Common myeloid progenitor, CD34-positive (primary cell): ENCODE measurements around the gene LCN1.

Experiments
- CTCF ChIA-PET: fragments of 350-600 bp; sonication (Branson Sonifier 250); formaldehyde crosslinking; loops from one replicate; lab custom pipeline; 2021; ENCODE audit warnings: antibody characterized with exemption; lab: Charles Lee
- POLR2A ChIA-PET: fragments of 350-600 bp; sonication (Branson Sonifier 250); formaldehyde crosslinking; loops from one replicate; lab custom pipeline; 2021; ENCODE audit warnings: antibody characterized with exemption; lab: Charles Lee
- DNase-seq, 3 donors: peaks; one replicate each; pipeline versions ENCODE4 v3.0.0 to v3.0.0-alpha.2; 2013
- H3K27ac ChIP-seq, 2 experiments: 1 replicate in 1 of 2; 2 replicates in 1 of 2; pipeline ENCODE4 v1.7.0; 2013; ENCODE audit warnings: inconsistent platforms in 2 of 2, low read length in 2 of 2, mild to moderate bottlenecking in 2 of 2, low read depth in 1 of 2, moderate library complexity in 1 of 2; ENCODE audit not compliant: severe bottlenecking in 2 of 2, insufficient read depth in 1 of 2, poor library complexity in 1 of 2
- H3K27me3 ChIP-seq, 5 experiments: replicated peaks in 2 of 5; 1 replicate in 3 of 5; 2 replicates in 2 of 5; pipeline versions ENCODE4 v1.6.1 to v1.7.0; 2013; ENCODE audit warnings: low read length in 4 of 5, mild to moderate bottlenecking in 2 of 5, moderate library complexity in 2 of 5, inconsistent platforms in 1 of 5; ENCODE audit not compliant: insufficient read depth in 5 of 5, control insufficient read depth in 4 of 5
- H3K36me3 ChIP-seq, 4 experiments: 1 replicate in 2 of 4; 2 replicates in 2 of 4; pipeline versions ENCODE4 v1.6.1 to v1.7.0; 2013; ENCODE audit warnings: low read length in 3 of 4, control low read depth in 1 of 4, mild to moderate bottlenecking in 1 of 4; ENCODE audit not compliant: control insufficient read depth in 4 of 4, insufficient read depth in 4 of 4
- H3K4me1 ChIP-seq, 4 experiments: 1 replicate in 3 of 4; 2 replicates in 1 of 4; pipeline versions ENCODE4 v1.6.1 to v1.7.1; 2013; ENCODE audit warnings: low read length in 3 of 4, mild to moderate bottlenecking in 3 of 4, control low read depth in 1 of 4, inconsistent platforms in 1 of 4, moderate library complexity in 1 of 4; ENCODE audit not compliant: control insufficient read depth in 4 of 4, insufficient read depth in 4 of 4; ENCODE audit errors: control extremely low read depth in 1 of 4
- H3K4me3 ChIP-seq, 7 experiments: 1 replicate in 4 of 7; 2 replicates in 3 of 7; pipeline versions ENCODE4 v1.5.1 to v1.7.0; 2013; ENCODE audit warnings: mild to moderate bottlenecking in 7 of 7, low read length in 6 of 7, moderate library complexity in 6 of 7, inconsistent platforms in 2 of 7, low read depth in 2 of 7, control low read depth in 1 of 7; ENCODE audit not compliant: insufficient read depth in 4 of 7, control insufficient read depth in 1 of 7; ENCODE audit errors: extremely low read depth in 1 of 7
- H3K9me3 ChIP-seq, 5 experiments: 1 replicate in 4 of 5; 2 replicates in 1 of 5; pipeline versions ENCODE4 v1.6.1 to v1.7.1; 2013; ENCODE audit warnings: low read length in 4 of 5, mild to moderate bottlenecking in 2 of 5, inconsistent platforms in 1 of 5, low read depth in 1 of 5, moderate library complexity in 1 of 5; ENCODE audit not compliant: control insufficient read depth in 4 of 5, insufficient read depth in 2 of 5; ENCODE audit errors: control extremely low read depth in 1 of 5
- WGBS: methylation state at CpG from one replicate; pipeline ENCODE4 v1.1.5; 2013; ENCODE audit not compliant: insufficient coverage; 5-methylcytosine and 5-hydroxymethylcytosine counted together

LCN1 gene

DNA sequence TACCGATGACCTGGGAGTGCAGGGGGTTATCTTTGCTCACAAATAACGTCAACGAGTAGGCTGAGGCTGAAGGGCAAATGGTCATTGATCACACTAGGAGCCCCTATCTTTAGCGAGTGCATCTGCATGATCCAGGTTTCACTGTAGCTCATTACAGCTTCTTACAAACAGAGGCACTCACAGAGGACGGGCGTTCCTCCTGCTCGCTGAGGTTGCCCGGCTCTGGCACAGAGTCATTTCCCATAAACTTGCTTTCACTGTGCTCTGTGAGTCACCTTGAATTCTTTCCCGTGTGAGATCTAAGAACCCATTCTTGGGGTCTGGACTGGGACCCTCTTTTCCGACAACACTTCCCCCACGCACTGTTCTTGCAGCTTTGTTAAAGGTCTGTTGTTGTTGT, 38.4 kb downstream of the LCN1 start:
- 72% methylated on average over 7 of the region's 11 CpGs for WGBS
- peaks cover 0 to 5% (median 0%) of the 10 kb centered on the region in 5 experiments for H3K9me3 ChIP-seq
- H3K4me3 ChIP-seq, result no peak overlapping the region
- DNase-seq, result no peak
- H3K36me3 ChIP-seq, result no peaks in the 10 kb centered on the region
- peaks cover 0 to 19% (median 0%) of the 10 kb centered on the region in 5 experiments for H3K27me3 ChIP-seq
- no peaks in the 10 kb centered on the region for H3K4me1 ChIP-seq
- H3K27ac ChIP-seq, result no peak overlapping the region
- CTCF ChIA-PET, result no interaction called here
- POLR2A ChIA-PET, result no interaction called here

- Histone ChIP-seq H3K27me3 (peaks cover 0 to 21% (median 0%) of the 10 kb centered on the region in 5 experiments), H3K27ac (no peak within 1 kb of the TSS), H3K36me3 (no peaks in the 10 kb centered on the region), H3K9me3 (no peaks in the 10 kb centered on the region), H3K4me1 (no peaks in the 10 kb centered on the region), H3K4me3 (no peak within 1 kb of the TSS)
- CTCF ChIA-PET, result no interaction called here
- DNase-seq, result no peak
- POLR2A ChIA-PET, result no interaction called here
- WGBS, result 90% methylated on average over 20 of the region's 20 CpGs
Measured at GRCh38 chr9:135561391-135562234, 40.4 kb downstream of the LCN1 start, which contains the start of gene PAEP. Gene PAEP (plus strand): TSS chr9:135561756.

- no peak overlapping the region for H3K27ac ChIP-seq
- ChIA-PET POLR2A (no interaction called here), CTCF (no interaction called here)
- DNase-seq, result no peak
- H3K4me1 ChIP-seq, result no peaks in the 10 kb centered on the region
- H3K36me3 ChIP-seq, result no peaks in the 10 kb centered on the region
- H3K4me3 ChIP-seq, result no peak overlapping the region
- WGBS, result 97% methylated on average over 13 of the region's 17 CpGs
- peaks cover 0 to 20% (median under 1%) of the 10 kb centered on the region in 5 experiments for H3K27me3 ChIP-seq
- no peaks in the 10 kb centered on the region for H3K9me3 ChIP-seq
Measured at GRCh38 chr9:135562235-135562745, 41.0 kb downstream of the LCN1 start.

DNA sequence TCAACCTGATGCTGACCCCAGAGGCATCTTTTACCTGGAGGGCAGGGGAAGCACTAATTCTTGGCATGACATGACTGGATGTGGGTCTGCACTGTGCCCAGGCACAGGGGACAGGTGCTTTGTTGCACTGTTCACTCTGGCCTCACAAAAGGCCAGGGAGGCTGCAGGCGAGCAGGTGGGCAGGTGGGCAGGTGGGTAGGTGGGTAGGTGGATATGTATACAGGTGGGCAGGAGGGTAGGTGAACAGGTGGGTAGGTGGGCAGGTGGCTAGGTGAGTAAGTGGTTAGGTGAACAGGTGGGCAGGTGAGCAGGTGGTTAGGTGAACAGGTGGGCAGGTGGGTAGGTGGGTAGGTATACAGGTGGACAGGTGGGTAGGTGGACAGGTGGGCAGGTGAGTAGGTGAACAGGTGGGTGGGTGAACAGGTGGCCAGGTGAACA, 41.8 kb downstream of the LCN1 start:
- POLR2A ChIA-PET, result no interaction called here
- H3K9me3 ChIP-seq, result no peaks in the 10 kb centered on the region
- no peak for DNase-seq
- WGBS, result 100% methylated on average over 1 of the region's 1 CpG
- no peak overlapping the region for H3K4me3 ChIP-seq
- no peaks in the 10 kb centered on the region for H3K4me1 ChIP-seq
- CTCF ChIA-PET, result no interaction called here
- H3K27me3 ChIP-seq, result peaks cover 0 to 22% (median 3%) of the 10 kb centered on the region in 5 experiments
- no peak overlapping the region for H3K27ac ChIP-seq
- H3K36me3 ChIP-seq, result no peaks in the 10 kb centered on the region

DNA sequence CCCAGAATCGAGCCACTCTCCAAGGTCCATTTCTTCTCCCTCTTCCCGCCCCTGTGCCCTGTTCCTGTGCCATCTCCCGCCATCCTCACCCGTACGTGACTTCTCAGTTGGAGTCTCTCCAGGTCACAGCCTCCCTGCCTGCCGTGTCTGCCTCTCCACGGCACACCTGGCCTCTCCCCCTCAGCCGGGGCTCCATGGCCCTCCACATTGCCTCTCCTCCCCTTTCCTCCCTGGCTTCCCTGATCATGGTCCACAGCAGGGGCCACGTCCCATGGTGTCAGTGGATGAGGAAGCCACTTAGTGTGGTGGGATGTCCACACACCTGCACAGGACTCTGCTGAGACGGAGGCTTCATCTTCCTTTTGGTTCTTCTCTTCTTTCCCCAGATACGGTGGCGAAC, 42.6 kb downstream of the LCN1 start:
- Histone ChIP-seq H3K27ac (no peak overlapping the region), H3K9me3 (no peaks in the 10 kb centered on the region), H3K27me3 (peaks cover 0 to 24% (median 3%) of the 10 kb centered on the region in 5 experiments), H3K4me3 (no peak overlapping the region), H3K4me1 (no peaks in the 10 kb centered on the region), H3K36me3 (no peaks in the 10 kb centered on the region)
- ChIA-PET CTCF (interaction anchor here (0.5 kb wide), 1 partner anchor 25 kb away, joined by 4 read pairs; no protein-coding TSS in a partner anchor), POLR2A (no interaction called here)
- no peak for DNase-seq
- 85% methylated on average over 10 of the region's 12 CpGs for WGBS

GRCh38 chr9:135565141-135565628, 43.9 kb downstream of the LCN1 start:
- Histone ChIP-seq H3K9me3 (peaks cover 0 to 6% (median 0%) of the 10 kb centered on the region in 5 experiments), H3K4me1 (no peaks in the 10 kb centered on the region), H3K27me3 (peaks cover 0 to 25% (median 3%) of the 10 kb centered on the region in 5 experiments), H3K27ac (no peak overlapping the region), H3K36me3 (no peaks in the 10 kb centered on the region), H3K4me3 (no peak overlapping the region)
- ChIA-PET CTCF (no interaction called here), POLR2A (no interaction called here)
- WGBS, result 89% methylated on average over 9 of the region's 9 CpGs
- DNase-seq, result no peak

DNA sequence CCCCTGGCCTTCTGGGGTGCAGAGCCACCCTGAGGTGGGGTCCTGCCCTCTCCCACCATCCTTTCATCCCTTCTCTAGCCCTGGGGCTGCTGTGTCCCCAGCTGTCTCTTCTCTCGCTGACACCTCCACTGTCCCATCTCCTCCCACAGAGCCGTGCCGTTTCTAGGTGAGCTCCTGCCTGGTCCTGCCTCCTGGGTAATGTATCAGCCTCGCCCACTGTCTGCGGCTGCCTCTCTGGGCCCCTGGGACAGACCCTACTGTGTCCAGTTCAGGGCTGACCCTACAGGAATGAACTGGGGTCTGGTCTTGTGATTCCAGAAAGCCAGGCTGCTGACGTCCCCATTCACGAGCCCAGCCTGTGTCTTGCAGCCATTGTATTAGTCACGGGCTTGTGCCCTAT, 44.4 kb downstream of the LCN1 start:
- WGBS, result 63% methylated on average over 8 of the region's 8 CpGs
- Histone ChIP-seq H3K27ac (no peak overlapping the region), H3K27me3 (peaks cover 0 to 29% (median 3%) of the 10 kb centered on the region in 5 experiments), H3K4me3 (no peak overlapping the region), H3K4me1 (no peaks in the 10 kb centered on the region), H3K36me3 (no peaks in the 10 kb centered on the region), H3K9me3 (peaks cover 0 to 6% (median 0%) of the 10 kb centered on the region in 5 experiments)
- CTCF ChIA-PET, result no interaction called here
- no peak for DNase-seq
- POLR2A ChIA-PET, result no interaction called here
